ENCODE results near the gene ASPDH.
"Not testable (repeated sequence)": the region's sequence is repeated elsewhere in the genome, so short reads cannot be mapped to it uniquely, and the experiment has no call there.

Gene ASPDH

GRCh38 chr19:50476224-50476906 lies 37.3 kb downstream of the ASPDH start, which contains the start of the genes EMC10 and GARIN5A:
Gene EMC10, plus strand, starts transcription at chr19:50476507. Its CDS starts 38 bp downstream, at chr19:50476545.
Gene GARIN5A, minus strand, starts transcription at chr19:50476848. Its CDS starts 460 bp downstream, at chr19:50476388.
- DNase-seq, result peak; percentile 94

GRCh38 chr19:50475736-50476223 lies 37.9 kb downstream of the ASPDH start:
- DNase-seq, result no peak

- no peak for DNase-seq
Observed at GRCh38 chr19:50475101-50475568, 38.6 kb downstream of the ASPDH start.

GRCh38 chr19:50473336-50473735 lies 40.4 kb downstream of the ASPDH start:
- not testable (repeated sequence) for DNase-seq

GRCh38 chr19:50468818-50469217 lies 44.9 kb downstream of the ASPDH start:
- no peak for DNase-seq

- no peak for DNase-seq
Observed at GRCh38 chr19:50467566-50467965, 46.1 kb downstream of the ASPDH start.

GRCh38 chr19:50466706-50467039 lies 47.0 kb downstream of the ASPDH start:
- no peak for DNase-seq

GRCh38 chr19:50465986-50466705 lies 47.6 kb downstream of the ASPDH start:
- peak; percentile 88 for DNase-seq

- DNase-seq, result no peak
Observed at GRCh38 chr19:50465000-50465399, 48.7 kb downstream of the ASPDH start.

- no peak for DNase-seq
Observed at GRCh38 chr19:50464348-50464747, 49.4 kb downstream of the ASPDH start.

- no peak for DNase-seq
Observed at GRCh38 chr19:50462970-50463369, 50.7 kb downstream of the ASPDH start.
